ENCODE measurements around the gene NFS1.

- TF ChIP-seq EZH2 (optimal IDR thresholded peaks at IDR 0.05; ENCODE audit: low read depth, low read length), result no peak
- TF ChIP-seq, protein P1, sequence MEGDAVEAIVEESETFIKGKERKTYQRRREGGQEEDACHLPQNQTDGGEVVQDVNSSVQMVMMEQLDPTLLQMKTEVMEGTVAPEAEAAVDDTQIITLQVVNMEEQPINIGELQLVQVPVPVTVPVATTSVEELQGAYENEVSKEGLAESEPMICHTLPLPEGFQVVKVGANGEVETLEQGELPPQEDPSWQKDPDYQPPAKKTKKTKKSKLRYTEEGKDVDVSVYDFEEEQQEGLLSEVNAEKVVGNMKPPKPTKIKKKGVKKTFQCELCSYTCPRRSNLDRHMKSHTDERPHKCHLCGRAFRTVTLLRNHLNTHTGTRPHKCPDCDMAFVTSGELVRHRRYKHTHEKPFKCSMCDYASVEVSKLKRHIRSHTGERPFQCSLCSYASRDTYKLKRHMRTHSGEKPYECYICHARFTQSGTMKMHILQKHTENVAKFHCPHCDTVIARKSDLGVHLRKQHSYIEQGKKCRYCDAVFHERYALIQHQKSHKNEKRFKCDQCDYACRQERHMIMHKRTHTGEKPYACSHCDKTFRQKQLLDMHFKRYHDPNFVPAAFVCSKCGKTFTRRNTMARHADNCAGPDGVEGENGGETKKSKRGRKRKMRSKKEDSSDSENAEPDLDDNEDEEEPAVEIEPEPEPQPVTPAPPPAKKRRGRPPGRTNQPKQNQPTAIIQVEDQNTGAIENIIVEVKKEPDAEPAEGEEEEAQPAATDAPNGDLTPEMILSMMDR (IDR thresholded peaks at IDR 0.05; ENCODE audit: low read length), result no peak
Measured at GRCh38 chr20:35625584-35626385, 73.4 kb downstream of the NFS1 start.
